Type B pancreatic cell (in vitro differentiated cells): Measurements from ENCODE around the gene FCER1G. TPM values are rescaled to one million over a fixed set of nuclear protein-coding genes. Genes with fewer than 3 reads are reported as not detected.

Source experiments
- DNase-seq: peaks from one replicate; pipeline ENCODE4 v3.0.0; 2021; ENCODE audit warnings: mixed read lengths; ENCODE audit not compliant: unreplicated experiment; ENCODE audit errors: extremely low spot score
- H3K27ac Mint-ChIP-seq: 2 replicates; pipeline ENCODE4 v1.8.0; 2021; ENCODE audit warnings: mild to moderate bottlenecking, mixed read lengths
- H3K27me3 Mint-ChIP-seq: 2 replicates; pipeline ENCODE4 v1.8.0; 2021; ENCODE audit warnings: mixed read lengths
- H3K36me3 Mint-ChIP-seq: 2 replicates; pipeline ENCODE4 v1.8.0; 2021; ENCODE audit warnings: mixed read lengths
- H3K4me1 Mint-ChIP-seq: one replicate; pipeline ENCODE4 v1.8.0; 2021; ENCODE audit warnings: mixed read lengths; ENCODE audit not compliant: unreplicated experiment
- H3K4me3 Mint-ChIP-seq: 2 replicates; pipeline ENCODE4 v1.8.0; 2021; ENCODE audit warnings: mild to moderate bottlenecking, mixed read lengths
- H3K9me3 Mint-ChIP-seq: 2 replicates; pipeline ENCODE4 v1.8.0; 2021; ENCODE audit warnings: mixed read lengths
- total RNA-seq: library from RNA; stranded (reverse); gene quantifications from 2 replicates; pipeline ENCODE4 v1.2.1, GENCODE V29; 2021; ENCODE audit warnings: low replicate concordance
- TF ChIP-seq, protein P1 (sequence below): fragments of 200-600 bp; sonication (generic); conservative IDR thresholded peaks from 2 replicates; pipeline ENCODE4 v1.5.0; 2021; ENCODE audit warnings: antibody characterized with exemption, mild to moderate bottlenecking

The FCER1G gene
- total RNA-seq, 1 donor from 2014 or later: 0.80 TPM

DNA sequence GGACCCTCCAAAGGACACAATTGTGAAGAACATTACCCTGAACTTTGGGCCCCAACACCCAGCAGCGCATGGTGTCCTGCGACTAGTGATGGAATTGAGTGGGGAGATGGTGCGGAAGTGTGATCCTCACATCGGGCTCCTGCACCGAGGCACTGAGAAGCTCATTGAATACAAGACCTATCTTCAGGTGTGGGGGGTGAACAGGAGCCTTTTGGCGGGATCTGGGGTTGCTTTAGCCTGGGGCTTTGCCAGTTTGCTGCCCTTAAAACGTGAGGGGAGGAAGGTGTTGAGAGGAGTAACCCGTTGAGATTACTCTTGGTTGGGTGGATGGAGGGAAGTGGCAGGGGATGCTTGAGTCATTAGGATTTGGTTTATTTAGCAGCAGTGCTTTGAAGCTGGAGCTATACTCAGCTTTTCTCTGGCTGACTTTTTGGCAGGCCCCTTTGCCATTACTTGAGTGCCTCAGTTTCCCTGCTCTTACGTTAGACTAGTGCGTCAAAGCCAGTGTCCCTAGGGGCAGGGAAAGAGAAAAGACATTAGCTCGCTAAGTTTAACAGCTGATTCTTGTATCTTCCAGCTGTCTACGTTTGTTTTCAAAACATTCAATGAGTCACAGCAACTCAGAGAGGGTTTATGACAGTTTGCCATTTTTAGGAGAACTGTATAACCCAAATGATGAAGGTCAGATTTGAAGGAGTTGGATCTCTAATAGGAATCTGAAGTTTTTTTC lies 8.5 kb upstream of the FCER1G start:
- no peaks in the 10 kb centered on the region for H3K27me3 Mint-ChIP-seq
- DNase-seq: no peak
- H3K27ac Mint-ChIP-seq: no peak overlapping the region
- H3K9me3 Mint-ChIP-seq: no peaks in the 10 kb centered on the region
- TF ChIP-seq, protein P1, sequence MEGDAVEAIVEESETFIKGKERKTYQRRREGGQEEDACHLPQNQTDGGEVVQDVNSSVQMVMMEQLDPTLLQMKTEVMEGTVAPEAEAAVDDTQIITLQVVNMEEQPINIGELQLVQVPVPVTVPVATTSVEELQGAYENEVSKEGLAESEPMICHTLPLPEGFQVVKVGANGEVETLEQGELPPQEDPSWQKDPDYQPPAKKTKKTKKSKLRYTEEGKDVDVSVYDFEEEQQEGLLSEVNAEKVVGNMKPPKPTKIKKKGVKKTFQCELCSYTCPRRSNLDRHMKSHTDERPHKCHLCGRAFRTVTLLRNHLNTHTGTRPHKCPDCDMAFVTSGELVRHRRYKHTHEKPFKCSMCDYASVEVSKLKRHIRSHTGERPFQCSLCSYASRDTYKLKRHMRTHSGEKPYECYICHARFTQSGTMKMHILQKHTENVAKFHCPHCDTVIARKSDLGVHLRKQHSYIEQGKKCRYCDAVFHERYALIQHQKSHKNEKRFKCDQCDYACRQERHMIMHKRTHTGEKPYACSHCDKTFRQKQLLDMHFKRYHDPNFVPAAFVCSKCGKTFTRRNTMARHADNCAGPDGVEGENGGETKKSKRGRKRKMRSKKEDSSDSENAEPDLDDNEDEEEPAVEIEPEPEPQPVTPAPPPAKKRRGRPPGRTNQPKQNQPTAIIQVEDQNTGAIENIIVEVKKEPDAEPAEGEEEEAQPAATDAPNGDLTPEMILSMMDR: no peak
- H3K4me1 Mint-ChIP-seq: peaks cover 27% of the 10 kb centered on the region
- H3K4me3 Mint-ChIP-seq: no peak overlapping the region
- peaks cover 27% of the 10 kb centered on the region for H3K36me3 Mint-ChIP-seq

DNA sequence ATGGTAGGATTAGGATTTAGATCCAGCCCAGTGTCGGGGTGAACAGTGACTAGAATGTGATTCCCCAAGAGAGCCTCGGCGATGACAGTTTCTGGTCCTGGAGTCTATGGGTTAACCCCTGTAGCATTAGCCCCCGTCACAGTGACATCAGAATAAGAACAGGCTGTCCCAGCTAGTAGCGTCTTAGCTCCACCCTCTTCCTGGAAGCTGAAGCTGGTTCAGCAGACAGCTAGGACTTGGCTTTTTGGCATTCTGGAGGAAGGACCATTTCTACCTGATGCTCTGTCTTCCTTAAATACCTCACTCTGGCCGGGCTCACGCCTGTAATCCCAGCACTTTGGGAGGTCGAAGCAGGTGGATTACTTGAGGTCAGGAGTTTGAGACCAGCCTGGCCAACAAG lies 7.9 kb upstream of the FCER1G start:
- Mint-ChIP-seq H3K27me3 (no peaks in the 10 kb centered on the region), H3K9me3 (no peaks in the 10 kb centered on the region), H3K4me1 (peaks cover 23% of the 10 kb centered on the region), H3K27ac (no peak overlapping the region), H3K36me3 (peaks cover 27% of the 10 kb centered on the region), H3K4me3 (no peak overlapping the region)
- TF ChIP-seq, protein P1: no peak
- DNase-seq: no peak

DNA sequence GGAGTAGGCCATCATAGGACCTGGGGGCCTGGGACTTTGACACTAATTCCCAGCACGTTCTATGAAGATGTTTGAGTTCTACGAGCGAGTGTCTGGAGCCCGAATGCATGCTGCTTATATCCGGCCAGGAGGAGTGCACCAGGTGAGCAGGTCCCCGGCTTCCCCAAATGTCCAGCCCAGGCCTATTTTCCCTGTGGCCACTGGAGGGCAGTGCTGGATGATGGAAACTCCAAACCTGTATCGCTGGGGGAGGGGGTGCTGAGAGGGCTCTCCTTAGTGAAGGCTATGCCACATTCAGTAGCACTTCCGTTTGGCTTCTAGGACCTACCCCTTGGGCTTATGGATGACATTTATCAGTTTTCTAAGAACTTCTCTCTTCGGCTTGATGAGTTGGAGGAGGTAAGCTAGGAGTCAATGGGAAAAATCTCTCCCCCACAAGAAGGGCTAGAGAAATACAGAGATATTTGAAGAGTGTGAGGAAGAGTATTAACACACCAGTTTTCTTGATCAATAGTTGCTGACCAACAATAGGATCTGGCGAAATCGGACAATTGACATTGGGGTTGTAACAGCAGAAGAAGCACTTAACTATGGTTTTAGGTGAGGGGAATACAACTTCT lies 5.2 kb upstream of the FCER1G start:
- Mint-ChIP-seq H3K36me3 (peaks cover 38% of the 10 kb centered on the region), H3K27ac (peak overlapping the region; percentile 61), H3K27me3 (no peaks in the 10 kb centered on the region), H3K4me3 (no peak overlapping the region), H3K9me3 (no peaks in the 10 kb centered on the region), H3K4me1 (peaks cover 17% of the 10 kb centered on the region)
- TF ChIP-seq, protein P1: peak; percentile 92
- DNase-seq: peak; percentile 81

DNA sequence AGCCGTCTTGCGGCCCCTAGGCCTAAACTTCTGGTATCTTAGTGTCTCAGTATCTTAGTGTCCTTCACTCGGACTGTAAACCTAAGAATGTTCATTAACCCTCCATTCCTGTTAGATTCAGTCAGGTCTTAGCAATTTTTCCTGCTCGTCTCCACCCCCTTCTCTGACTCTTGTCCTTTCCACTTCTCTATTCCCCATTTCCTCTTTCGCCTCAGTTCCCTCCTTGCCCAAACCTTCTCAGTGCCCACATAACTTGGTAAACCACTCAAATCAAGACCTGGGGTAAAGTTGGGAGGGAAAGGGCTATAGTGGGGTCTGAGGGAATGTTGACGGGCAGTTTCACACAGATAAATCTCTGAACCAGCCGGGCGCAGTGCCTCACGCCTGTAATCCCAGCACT lies 726 bp upstream of the FCER1G start:
- Mint-ChIP-seq H3K9me3 (no peaks in the 10 kb centered on the region), H3K4me3 (no peak overlapping the region), H3K27ac (no peak overlapping the region), H3K36me3 (peaks cover 29% of the 10 kb centered on the region), H3K4me1 (peaks cover 15% of the 10 kb centered on the region), H3K27me3 (no peaks in the 10 kb centered on the region)
- DNase-seq: no peak
- TF ChIP-seq, protein P1: no peak

DNA sequence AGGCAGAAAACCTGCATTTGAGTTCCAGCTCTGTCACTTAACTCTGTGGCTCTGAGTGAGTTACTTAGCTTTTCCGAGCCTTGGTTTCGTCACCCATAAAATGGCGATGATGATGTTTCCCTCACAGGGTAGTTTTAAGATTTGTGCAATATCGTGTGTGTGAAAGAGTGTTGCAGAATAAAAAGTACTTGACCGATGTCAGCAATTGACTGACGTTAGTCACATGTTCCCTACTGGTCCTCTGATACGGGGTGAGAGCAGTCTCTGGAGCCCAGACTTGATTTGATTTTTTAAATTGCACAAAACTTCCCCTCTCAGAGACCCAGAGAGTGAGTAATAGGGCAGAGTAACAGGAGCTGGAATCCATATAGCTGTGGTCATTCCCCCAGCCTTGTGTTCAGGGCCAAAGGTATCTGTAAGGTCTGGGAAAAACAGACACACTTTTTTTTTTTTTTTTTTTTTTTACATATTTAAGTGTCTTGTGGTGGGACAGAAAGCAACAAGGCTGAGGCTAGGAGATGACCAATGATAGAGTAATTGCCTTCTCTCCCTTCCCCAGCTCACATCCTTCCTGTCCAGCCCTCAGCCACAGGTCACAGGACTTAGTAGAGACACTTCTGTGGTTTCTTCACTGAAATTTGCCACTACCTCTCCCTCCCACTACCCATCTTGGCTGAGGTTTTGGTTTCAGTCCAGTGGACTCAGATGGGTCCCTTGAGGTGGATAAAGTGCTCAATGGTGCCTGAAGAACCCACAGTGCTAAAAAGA lies 2.0 kb downstream of the FCER1G start:
- peak overlapping the region; percentile 13 for H3K27ac Mint-ChIP-seq

More for the DNA sequence above, 2.0 kb downstream of the FCER1G start:
- no peak for DNase-seq
- no peak overlapping the region for H3K4me3 Mint-ChIP-seq
- no peaks in the 10 kb centered on the region for H3K27me3 Mint-ChIP-seq
- TF ChIP-seq, protein P1: no peak
- peaks cover 9% of the 10 kb centered on the region for H3K4me1 Mint-ChIP-seq
- peaks cover 20% of the 10 kb centered on the region for H3K36me3 Mint-ChIP-seq
- H3K9me3 Mint-ChIP-seq: no peaks in the 10 kb centered on the region
